GM11168 (cell line): ENCODE measurements around the gene PIP4K2C.
"Not testable (repeated sequence)": the region's sequence is repeated elsewhere in the genome, so short reads cannot be mapped to it uniquely, and the experiment has no call there.

ENCODE experiments used
- in situ Hi-C: fragments of 300-500 bp; cut with MboI; formaldehyde crosslinking; loops from one replicate; pipeline ENCODE4 v1.12.0; 2022; ENCODE audit warnings: low sequenced_read_pairs; ENCODE audit not compliant: unreplicated experiment

The PIP4K2C gene

GRCh38 chr12:57606821-57607220 is 15.8 kb downstream of the PIP4K2C start:
- in situ Hi-C loops: no loop called here

GRCh38 chr12:57607958-57608663 is 17.1 kb downstream of the PIP4K2C start:
- in situ Hi-C loops: no loop called here

GRCh38 chr12:57609101-57609780 is 18.2 kb downstream of the PIP4K2C start:
- in situ Hi-C loops: no loop called here

- in situ Hi-C loops: no loop called here
These were observed 19.0 kb downstream of the PIP4K2C start for GRCh38 chr12:57609781-57610553.

GRCh38 chr12:57610554-57611107 is 19.6 kb downstream of the PIP4K2C start:
- in situ Hi-C loops: no loop called here

GRCh38 chr12:57611108-57611826 is 20.3 kb downstream of the PIP4K2C start, which contains the start of gene ARHGEF25:
TSS of gene ARHGEF25 (plus strand) at chr12:57611435. CDS start at chr12:57611895, 460 bp downstream.
- in situ Hi-C loops: no loop called here

- in situ Hi-C loops: no loop called here
These were observed 21.1 kb downstream of the PIP4K2C start for GRCh38 chr12:57611827-57612710.

- in situ Hi-C loops: no loop called here
These were observed 21.9 kb downstream of the PIP4K2C start for GRCh38 chr12:57612711-57613426.

- in situ Hi-C loops: no loop called here
These were observed 22.6 kb downstream of the PIP4K2C start for GRCh38 chr12:57613427-57614109.

GRCh38 chr12:57614178-57614947 is 23.4 kb downstream of the PIP4K2C start:
- in situ Hi-C loops: no loop called here

GRCh38 chr12:57614948-57615500 is 24.0 kb downstream of the PIP4K2C start:
- in situ Hi-C loops: no loop called here

GRCh38 chr12:57615637-57616036 is 24.6 kb downstream of the PIP4K2C start:
- in situ Hi-C loops: no loop called here

- in situ Hi-C loops: no loop called here
These were observed 25.6 kb downstream of the PIP4K2C start for GRCh38 chr12:57616383-57617101.

- in situ Hi-C loops: no loop called here
These were observed 26.9 kb downstream of the PIP4K2C start for GRCh38 chr12:57617942-57618341.

GRCh38 chr12:57618431-57618830 is 27.4 kb downstream of the PIP4K2C start:
- in situ Hi-C loops: not testable (repeated sequence)

- in situ Hi-C loops: no loop called here
These were observed 28.0 kb downstream of the PIP4K2C start for GRCh38 chr12:57618966-57619433.
